D721Med (cell line): ENCODE measurements around the gene VPS36.
A peak's percentile ranks its signal among the peaks of the same experiment; 100 is the strongest.
"Not testable (repeated sequence)": the region's sequence is repeated elsewhere in the genome, so short reads cannot be mapped to it uniquely, and the experiment has no call there.

Experiments
- DNase-seq: peaks from one replicate; pipeline ENCODE4 v3.0.0; 2011; ENCODE audit warnings: low spot score; ENCODE audit not compliant: insufficient read length
- FAIRE-seq: peaks from 2 replicates; lab custom pipeline; 2011; peaks lifted over from hg19 to GRCh38; lab: Jason Lieb, UNC
- CTCF ChIP-seq: IDR thresholded peaks from 2 replicates; pipeline ENCODE4 v1.5.1; 2012; ENCODE audit warnings: mild to moderate bottlenecking, control low read depth; ENCODE audit not compliant: insufficient read depth; ENCODE audit errors: missing control alignments

The VPS36 gene

GRCh38 chr13:52450012-52450792 is at the start of gene VPS36:
VPS36 (minus strand) TSS chr13:52450634; CDS start chr13:52450594, 40 bp downstream.
- FAIRE-seq: no peak
- peak; percentile 56 for DNase-seq
- peak; percentile 93 for TF ChIP-seq CTCF

- not testable (repeated sequence) for FAIRE-seq, DNase-seq
These were observed 47.5 kb upstream of the VPS36 start for GRCh38 chr13:52497979-52498378.

- FAIRE-seq: not testable (repeated sequence)
These were observed 43.8 kb upstream of the VPS36 start for GRCh38 chr13:52494241-52494640.

GRCh38 chr13:52491015-52491414 is 40.6 kb upstream of the VPS36 start:
- FAIRE-seq: not testable (repeated sequence)

More at GRCh38 chr13:52494241-52494640, 43.8 kb upstream of the VPS36 start:
- not testable (repeated sequence) for DNase-seq

GRCh38 chr13:52488763-52489162 is 38.3 kb upstream of the VPS36 start:
- not testable (repeated sequence) for FAIRE-seq, DNase-seq

More at GRCh38 chr13:52491015-52491414, 40.6 kb upstream of the VPS36 start:
- not testable (repeated sequence) for DNase-seq

GRCh38 chr13:52487078-52487477 is 36.6 kb upstream of the VPS36 start:
- not testable (repeated sequence) for FAIRE-seq, DNase-seq

GRCh38 chr13:52480677-52481428 is 30.4 kb upstream of the VPS36 start:
- DNase-seq, FAIRE-seq: not testable (repeated sequence)

GRCh38 chr13:52468487-52468886 is 18.1 kb upstream of the VPS36 start:
- DNase-seq, FAIRE-seq: not testable (repeated sequence)

- FAIRE-seq: peak; percentile 53
- TF ChIP-seq CTCF: no peak
- DNase-seq: no peak
These were observed 13.1 kb upstream of the VPS36 start for GRCh38 chr13:52463526-52463925.

- DNase-seq (no peak), FAIRE-seq (no peak)
- TF ChIP-seq CTCF: no peak
These were observed 10.8 kb upstream of the VPS36 start for GRCh38 chr13:52461265-52461664.

- no peak for TF ChIP-seq CTCF
- FAIRE-seq (no peak), DNase-seq (no peak)
These were observed 9.2 kb upstream of the VPS36 start for GRCh38 chr13:52459668-52460067.
